HepG2 (cell line): ENCODE results near the gene PREX1. TPM values are rescaled to one million over a fixed set of nuclear protein-coding genes. Genes with fewer than 3 reads are reported as not detected.

ENCODE experiments used
- ATAC-seq: fragments of 200-7000 bp; cut with Tn5 transposase; 3 replicates; pipeline ENCODE4 v1.9.1; 2020; ENCODE audit warnings: mild to moderate bottlenecking, moderate library complexity
- BruUV-seq: library from RNA; stranded (reverse); fragments of 400-500 nt; replicated peaks from 2 replicates; lab custom pipeline; 2021; lab: Mats Ljungman, UMichigan
- CTCF ChIA-PET: fragments of 300-600 bp; formaldehyde crosslinking; extraction: SDS; loops from one replicate; lab custom pipeline; 2021; ENCODE audit warnings: low total read pairs, inconsistent platforms, low intra/inter-chr PET ratio; lab: Yijun Ruan, JAX
- POLR2A ChIA-PET: fragments of 350-600 bp; sonication (Branson Sonifier 250); formaldehyde crosslinking; loops from one replicate; lab custom pipeline; 2020; ENCODE audit warnings: antibody characterized with exemption, inconsistent platforms; lab: Yijun Ruan, JAX
- DNase-seq: peaks from one replicate; pipeline ENCODE4 v3.0.0-alpha.2; 2015; ENCODE audit warnings: low spot score
- FAIRE-seq: peaks from 3 replicates; lab custom pipeline; 2011; peaks lifted over from hg19 to GRCh38; lab: Jason Lieb, UNC
- H2AFZ ChIP-seq: one replicate; pipeline ENCODE4 v1.6.1; 2011; ENCODE audit warnings: low read length, inconsistent platforms
- H3K27ac ChIP-seq: fragments of 300-600 bp; 3 replicates; pipeline ENCODE4 v1.8.0; 2011; ENCODE audit warnings: mixed run types, mild to moderate bottlenecking, mixed read lengths, low read length, inconsistent platforms; ENCODE audit not compliant: insufficient read depth; ENCODE audit errors: extremely low read length
- H3K27me3 ChIP-seq, 2 experiments: fragments of 200-600 bp in 1 of 2; 2 replicates in 1 of 2; 3 replicates in 1 of 2; pipeline versions ENCODE4 v1.6.0 to v1.8.0; 2011; ENCODE audit warnings: low read length in 2 of 2, mild to moderate bottlenecking in 2 of 2, moderate library complexity in 2 of 2, inconsistent platforms in 1 of 2; ENCODE audit not compliant: insufficient read depth in 2 of 2, control insufficient read depth in 1 of 2
- H3K36me3 ChIP-seq, 2 experiments: fragments of 200-600 bp in 1 of 2; replicated peaks in 1 of 2; 2 replicates in 1 of 2; 3 replicates in 1 of 2; pipeline versions ENCODE4 v1.5.1 to v1.8.0; 2011; ENCODE audit warnings: low read length in 2 of 2, inconsistent platforms in 1 of 2; ENCODE audit not compliant: insufficient read depth in 2 of 2, control insufficient read depth in 1 of 2
- H3K4me1 ChIP-seq: 2 replicates; pipeline ENCODE4 v1.5.1; 2012; ENCODE audit warnings: low read length, inconsistent platforms; ENCODE audit not compliant: insufficient read depth
- H3K4me2 ChIP-seq: 2 replicates; pipeline ENCODE4 v1.6.0; 2011; ENCODE audit warnings: low read depth, low read length, inconsistent platforms
- H3K4me3 ChIP-seq, 3 experiments: fragments of 200-600 bp in 1 of 3; sonication (generic), shearing (Covaris generic) in 1 of 3; replicated peaks in 1 of 3; 2 replicates each; pipeline ENCODE4 v1.5.1; 2011 to 2016; ENCODE audit warnings: low read length in 3 of 3, inconsistent platforms in 2 of 3, low read depth in 2 of 3, mild to moderate bottlenecking in 2 of 3, control low read depth in 1 of 3, mixed read lengths in 1 of 3; ENCODE audit not compliant: insufficient read depth in 1 of 3
- H3K79me2 ChIP-seq: one replicate; pipeline ENCODE4 v1.6.1; 2011; ENCODE audit warnings: low read length, inconsistent platforms; ENCODE audit not compliant: insufficient read depth
- H3K9ac ChIP-seq: 2 replicates; pipeline ENCODE4 v1.6.0; 2011; ENCODE audit warnings: mild to moderate bottlenecking, low read depth, low read length, inconsistent platforms; ENCODE audit not compliant: insufficient read depth
- H3K9me3 ChIP-seq: 2 replicates; pipeline ENCODE4 v1.5.1; 2012; ENCODE audit warnings: mild to moderate bottlenecking, low read length
- H4K20me1 ChIP-seq: 2 replicates; pipeline ENCODE4 v1.6.0; 2011; ENCODE audit warnings: inconsistent platforms, mild to moderate bottlenecking, low read length, moderate library complexity; ENCODE audit not compliant: insufficient read depth
- BHLHE40 ChIP-seq: IDR thresholded peaks from 2 replicates; pipeline ENCODE4 v1.6.1; 2011; ENCODE audit warnings: low read length, improper control_type of control experiment
- DRAP1 ChIP-seq: IDR thresholded peaks from 2 replicates; pipeline ENCODE4 v1.6.1; 2016; ENCODE audit warnings: missing genetic modification reagents, missing compliant biosample characterization
- EED ChIP-seq: sonication (generic); formaldehyde crosslinking; IDR thresholded peaks from 2 replicates; pipeline ENCODE4 v1.5.0; 2020; ENCODE audit warnings: mild to moderate bottlenecking, missing genetic modification reagents
- FOXA1 ChIP-seq, 2 experiments: fragments of 450-650 bp in 1 of 2; sonication (generic) in 1 of 2; formaldehyde crosslinking in 1 of 2; IDR thresholded peaks; 2 replicates each; pipeline versions ENCODE4 v1.4.0 to v1.6.1; 2016 to 2020; ENCODE audit warnings: missing genetic modification reagents in 1 of 2
- FOXO1 ChIP-seq: sonication (generic); formaldehyde crosslinking; IDR thresholded peaks from 2 replicates; pipeline ENCODE4 v1.4.0; 2020; ENCODE audit warnings: missing genetic modification reagents
- SCMH1 ChIP-seq: sonication (generic); formaldehyde crosslinking; IDR thresholded peaks from 2 replicates; pipeline ENCODE4 v1.9.0; 2021; ENCODE audit warnings: missing genetic modification reagents, mild to moderate bottlenecking, borderline replicate concordance
- SOX13 ChIP-seq, 3 experiments: fragments of 450-650 bp in 1 of 3; sonication (generic) in 1 of 3; formaldehyde crosslinking in 1 of 3; IDR thresholded peaks in 2 of 3; conservative IDR thresholded peaks in 1 of 3; 2 replicates each; pipeline versions ENCODE4 v1.5.0 to v1.6.1; 2016 to 2020; ENCODE audit warnings: antibody characterized with exemption in 1 of 3, mild to moderate bottlenecking in 1 of 3, missing compliant biosample characterization in 1 of 3, missing genetic modification reagents in 1 of 3, moderate library complexity in 1 of 3
- SOX5 ChIP-seq: IDR thresholded peaks from 2 replicates; pipeline ENCODE4 v1.6.1; 2016; ENCODE audit warnings: borderline replicate concordance
- ZFP1 ChIP-seq: IDR thresholded peaks from 2 replicates; pipeline ENCODE4 v1.6.1; 2016
- ZNF343 ChIP-seq: sonication (generic); formaldehyde crosslinking; IDR thresholded peaks from 2 replicates; pipeline ENCODE4 v1.4.0; 2020; ENCODE audit warnings: mild to moderate bottlenecking, missing genetic modification reagents
- ZNF451 ChIP-seq: sonication (generic); formaldehyde crosslinking; IDR thresholded peaks from 2 replicates; pipeline ENCODE4 v1.5.0; 2020; ENCODE audit warnings: mild to moderate bottlenecking, missing genetic modification reagents
- ZNF687 ChIP-seq: sonication (generic); formaldehyde crosslinking; IDR thresholded peaks from 2 replicates; pipeline ENCODE4 v1.5.1; 2020; ENCODE audit warnings: mild to moderate bottlenecking, missing genetic modification reagents, moderate library complexity
- WGBS: methylation state at CpG from one replicate; pipeline ENCODE4 v1.1.6; 2017; ENCODE audit warnings: low lambda C conversion rate; 5-methylcytosine and 5-hydroxymethylcytosine counted together
- in situ Hi-C: cut with HindIII; loops from 2 replicates; pipeline ENCODE4 v1.10.0; 2017; ENCODE audit warnings: low pct_unique_long_range_greater_than_20kb; ENCODE audit not compliant: extremely low pct_ligation_motif_present
- intact Hi-C: fragments of 100-400 bp; cut with micrococcal nuclease; formaldehyde crosslinking; loops from one replicate; pipeline ENCODE4 v1.10.0; 2022; ENCODE audit not compliant: unreplicated experiment
- polyA plus RNA-seq, 8 experiments: library from polyadenylated mRNA; depleted of rRNA in 3 of 8; stranded (reverse) in 7 of 8; unstranded in 1 of 8; fragments of >200 nt; fragmentation: Illumina TruSeq in 4 of 8; extraction: Trizol in 4 of 8; gene quantifications; 2 replicates each; pipeline versions ENCODE4 v1.2.1 to v1.2.3, GENCODE V29; 2011 to 2016; ENCODE audit warnings: low read depth in 4 of 8, missing spikeins in 1 of 8, mixed read lengths in 1 of 8; ENCODE audit not compliant: insufficient read depth in 1 of 8
- total RNA-seq, 5 experiments: library from RNA; depleted of rRNA; stranded (reverse); fragments of >200 nt; fragmentation: Illumina TruSeq; extraction: Trizol; gene quantifications; 2 replicates each; pipeline ENCODE4 v1.2.3, GENCODE V29; 2016; ENCODE audit warnings: low read depth in 1 of 5

The PREX1 gene
- total and polyA plus RNA-seq, 2 of the 13 experiments (the other 11 are each of a cell fraction or from before 2014, with no cell fraction given): 0.02 to 0.04 TPM

- Histone ChIP-seq H3K36me3 (no peaks in the 10 kb centered on the region), H3K9me3 (no peaks in the 10 kb centered on the region), H3K4me3 (no peak overlapping the region), H3K27ac (no peak overlapping the region), H3K79me2 (no peaks in the 10 kb centered on the region), H4K20me1 (no peaks in the 10 kb centered on the region; the same call in 1 of the 2 replicates), H3K4me1 (peaks cover 6% of the 10 kb centered on the region), H3K9ac (no peak overlapping the region), H3K4me2 (no peak overlapping the region), H3K27me3 (peaks cover 7 to 42% of the 10 kb centered on the region in 2 experiments; a peak in 3 of 5 replicates), H2AFZ (no peak overlapping the region)
- CTCF ChIA-PET: no interaction called here
- 29% methylated on average over 9 of the region's 18 CpGs for WGBS
- in situ Hi-C loops: no loop called here
- POLR2A ChIA-PET: no interaction called here
- intact Hi-C loops: no loop called here
- BruUV-seq: no TSS peak
- DNase-seq (no peak), ATAC-seq (no peak), FAIRE-seq (no peak)
- TF ChIP-seq BHLHE40 (peak; percentile 82), ZNF687 (0 out of 2 replicates have a peak, but pooled peaks have one; percentile 15), FOXO1 (CRISPR knock-in tag) (0 out of 2 replicates have a peak, but pooled peaks have one; percentile 27), ZNF343 (no peak), SOX13 (IDR thresholded peaks at IDR 0.05) (peak; percentile 84), SOX13 (CRISPR knock-in tag; conservative IDR thresholded peaks at IDR 0.05 in 1 of 2, IDR thresholded peaks at IDR 0.05 in 1 of 2) (peak in 1 of 2 experiments; percentile 88; a peak in 2 of 4 replicates), DRAP1 (CRISPR knock-in tag) (no peak), SCMH1 (no peak), ZNF451 (no peak), FOXA1 (IDR thresholded peaks at IDR 0.05) (no peak), FOXA1 (CRISPR knock-in tag; IDR thresholded peaks at IDR 0.05) (peak; percentile 31; the same call in 1 of the 2 replicates), EED (peak; percentile 48; the same call in 1 of the 2 replicates), SOX5 (CRISPR knock-in tag) (peak; percentile 83), ZFP1 (CRISPR knock-in tag) (no peak)
These were observed 76.7 kb downstream of the PREX1 start for GRCh38 chr20:48750941-48751635.
